ENCODE measurements around the gene FBXW8. TPM values are rescaled to one million over a fixed set of nuclear protein-coding genes. Genes with fewer than 3 reads are reported as not detected.

Gene FBXW8
- total and polyA plus RNA-seq, 2 experiments from 2014 or later: 17.0 to 20.6 TPM

DNA sequence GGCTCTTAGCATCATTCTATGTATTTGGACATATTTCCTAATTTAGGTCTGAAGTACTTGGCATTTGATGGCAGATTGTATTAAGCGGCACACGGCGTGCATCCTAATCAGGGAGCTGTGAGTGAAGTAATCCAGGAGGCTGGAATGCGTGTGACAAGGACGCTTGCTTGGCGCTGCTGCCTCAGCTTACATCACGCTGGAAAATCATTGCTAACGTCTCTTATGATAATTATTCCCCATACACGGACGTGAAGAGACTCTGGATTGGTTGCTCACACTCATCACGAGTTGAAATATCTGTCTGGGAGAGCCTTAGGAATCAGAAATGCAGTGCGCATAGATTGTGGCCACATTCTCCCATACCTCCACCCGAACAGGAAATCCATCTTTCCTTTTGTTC, 85.3 kb downstream of the FBXW8 start:
- Histone ChIP-seq H2AFZ (no peak overlapping the region), H4K20me1 (ENCODE audit: insufficient read depth, poor library complexity, severe bottlenecking) (no peaks in the 10 kb centered on the region), H3K9me2 (replicated peaks; ENCODE audit: insufficient read depth) (no peaks in the 10 kb centered on the region), H3K4me2 (no peak overlapping the region), H3K4me1 (ENCODE audit: insufficient read depth) (no peaks in the 10 kb centered on the region), H3K9me3 (ENCODE audit: low read depth) (no peaks in the 10 kb centered on the region), H3K4me3 (no peak overlapping the region), H3K27ac (no peak overlapping the region), H3K79me2 (peaks cover 3% of the 10 kb centered on the region), H3K27me3 (no peaks in the 10 kb centered on the region), H3K36me3 (replicated peaks; ENCODE audit: insufficient read depth, low read depth) (no peaks in the 10 kb centered on the region)
- TF ChIP-seq, protein P1, sequence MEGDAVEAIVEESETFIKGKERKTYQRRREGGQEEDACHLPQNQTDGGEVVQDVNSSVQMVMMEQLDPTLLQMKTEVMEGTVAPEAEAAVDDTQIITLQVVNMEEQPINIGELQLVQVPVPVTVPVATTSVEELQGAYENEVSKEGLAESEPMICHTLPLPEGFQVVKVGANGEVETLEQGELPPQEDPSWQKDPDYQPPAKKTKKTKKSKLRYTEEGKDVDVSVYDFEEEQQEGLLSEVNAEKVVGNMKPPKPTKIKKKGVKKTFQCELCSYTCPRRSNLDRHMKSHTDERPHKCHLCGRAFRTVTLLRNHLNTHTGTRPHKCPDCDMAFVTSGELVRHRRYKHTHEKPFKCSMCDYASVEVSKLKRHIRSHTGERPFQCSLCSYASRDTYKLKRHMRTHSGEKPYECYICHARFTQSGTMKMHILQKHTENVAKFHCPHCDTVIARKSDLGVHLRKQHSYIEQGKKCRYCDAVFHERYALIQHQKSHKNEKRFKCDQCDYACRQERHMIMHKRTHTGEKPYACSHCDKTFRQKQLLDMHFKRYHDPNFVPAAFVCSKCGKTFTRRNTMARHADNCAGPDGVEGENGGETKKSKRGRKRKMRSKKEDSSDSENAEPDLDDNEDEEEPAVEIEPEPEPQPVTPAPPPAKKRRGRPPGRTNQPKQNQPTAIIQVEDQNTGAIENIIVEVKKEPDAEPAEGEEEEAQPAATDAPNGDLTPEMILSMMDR (IDR thresholded peaks at IDR 0.05; ENCODE audit: poor library complexity): no peak
- TF ChIP-seq EZH2 (IDR thresholded peaks at IDR 0.05; ENCODE audit: borderline replicate concordance) (no peak), EZH2phosphoT487 (IDR thresholded peaks at IDR 0.05; ENCODE audit: low read depth, severe bottlenecking, unreplicated experiment) (no peak)
- 96% methylated on average over 13 of the region's 13 CpGs for WGBS (ENCODE audit: low lambda C conversion rate, missing lambda C conversion rate)
- no peak for DNase-seq (ENCODE audit: low spot score)

DNA sequence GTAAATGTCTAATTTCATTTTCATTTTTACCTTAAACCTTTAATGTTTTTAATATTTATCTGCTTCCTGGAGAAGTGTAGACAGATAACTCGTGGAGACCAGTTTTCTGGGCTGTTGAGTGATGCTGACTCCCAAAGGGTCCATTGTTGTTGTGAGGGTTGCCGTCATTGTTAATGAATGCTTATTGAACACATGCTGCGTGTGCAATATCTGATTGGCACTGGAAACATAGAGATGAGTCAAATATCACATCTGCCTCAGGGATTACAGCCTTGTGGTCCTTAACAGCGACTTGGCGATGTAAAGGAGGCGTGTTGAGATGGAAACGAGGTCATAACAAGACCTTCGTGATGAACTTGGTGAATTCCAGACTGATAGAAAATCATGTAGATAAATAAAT, 85.9 kb downstream of the FBXW8 start:
- TF ChIP-seq, protein P1 (IDR thresholded peaks at IDR 0.05; ENCODE audit: poor library complexity): no peak
- TF ChIP-seq EZH2phosphoT487 (IDR thresholded peaks at IDR 0.05; ENCODE audit: low read depth, severe bottlenecking, unreplicated experiment): no peak
- H3K9me2 ChIP-seq (replicated peaks; ENCODE audit: insufficient read depth): no peaks in the 10 kb centered on the region
- no peak overlapping the region for H3K27ac ChIP-seq
- 97% methylated on average over 8 of the region's 8 CpGs for WGBS (ENCODE audit: low lambda C conversion rate, missing lambda C conversion rate)
- no peak overlapping the region for H2AFZ ChIP-seq
- DNase-seq (ENCODE audit: low spot score): no peak
- H3K79me2 ChIP-seq: peaks cover 3% of the 10 kb centered on the region
- H3K27me3 ChIP-seq: no peaks in the 10 kb centered on the region
- H4K20me1 ChIP-seq (ENCODE audit: insufficient read depth, poor library complexity, severe bottlenecking): no peaks in the 10 kb centered on the region
- no peak overlapping the region for H3K4me2 ChIP-seq
- no peaks in the 10 kb centered on the region for H3K9me3 ChIP-seq (ENCODE audit: low read depth)
- H3K36me3 ChIP-seq (replicated peaks; ENCODE audit: insufficient read depth, low read depth): no peaks in the 10 kb centered on the region
- H3K4me3 ChIP-seq: no peak overlapping the region
- H3K4me1 ChIP-seq (ENCODE audit: insufficient read depth): no peaks in the 10 kb centered on the region

DNA sequence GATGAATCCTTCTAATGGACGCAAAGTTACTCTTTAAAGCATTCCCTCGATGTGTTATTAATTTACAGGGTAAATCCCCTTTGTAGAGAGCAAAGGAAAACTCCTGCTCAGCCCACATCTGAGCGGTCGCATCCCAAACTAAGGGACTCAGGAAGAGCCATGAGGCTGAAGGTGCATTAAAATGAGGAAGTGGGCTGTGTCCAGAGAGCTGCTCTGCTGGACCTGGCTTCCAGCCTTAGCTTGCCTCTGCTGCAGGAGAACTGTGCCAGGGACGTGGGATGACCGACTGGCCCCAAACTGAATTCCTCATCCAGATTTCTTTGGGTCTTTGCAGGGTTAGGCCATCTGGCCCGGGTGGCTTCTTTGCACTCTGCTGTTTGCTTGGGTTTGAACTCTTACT, 88.3 kb downstream of the FBXW8 start:
- no peaks in the 10 kb centered on the region for H3K4me1 ChIP-seq (ENCODE audit: insufficient read depth)
- H3K36me3 ChIP-seq (replicated peaks; ENCODE audit: insufficient read depth, low read depth): no peaks in the 10 kb centered on the region
- H3K27me3 ChIP-seq: no peaks in the 10 kb centered on the region
- 97% methylated on average over 7 of the region's 7 CpGs for WGBS (ENCODE audit: low lambda C conversion rate, missing lambda C conversion rate)
- no peak overlapping the region for H3K4me3 ChIP-seq
- no peaks in the 10 kb centered on the region for H3K9me2 ChIP-seq (replicated peaks; ENCODE audit: insufficient read depth)
- H2AFZ ChIP-seq: no peak overlapping the region
- peaks cover 3% of the 10 kb centered on the region for H3K79me2 ChIP-seq
- H3K4me2 ChIP-seq: no peak overlapping the region
- no peaks in the 10 kb centered on the region for H4K20me1 ChIP-seq (ENCODE audit: insufficient read depth, poor library complexity, severe bottlenecking)
- TF ChIP-seq EZH2 (IDR thresholded peaks at IDR 0.05; ENCODE audit: borderline replicate concordance) (no peak), EZH2phosphoT487 (IDR thresholded peaks at IDR 0.05; ENCODE audit: low read depth, severe bottlenecking, unreplicated experiment) (no peak)
- TF ChIP-seq, protein P1 (IDR thresholded peaks at IDR 0.05; ENCODE audit: poor library complexity): no peak
- no peaks in the 10 kb centered on the region for H3K9me3 ChIP-seq (ENCODE audit: low read depth)
- DNase-seq (ENCODE audit: low spot score): no peak
- H3K27ac ChIP-seq: no peak overlapping the region

DNA sequence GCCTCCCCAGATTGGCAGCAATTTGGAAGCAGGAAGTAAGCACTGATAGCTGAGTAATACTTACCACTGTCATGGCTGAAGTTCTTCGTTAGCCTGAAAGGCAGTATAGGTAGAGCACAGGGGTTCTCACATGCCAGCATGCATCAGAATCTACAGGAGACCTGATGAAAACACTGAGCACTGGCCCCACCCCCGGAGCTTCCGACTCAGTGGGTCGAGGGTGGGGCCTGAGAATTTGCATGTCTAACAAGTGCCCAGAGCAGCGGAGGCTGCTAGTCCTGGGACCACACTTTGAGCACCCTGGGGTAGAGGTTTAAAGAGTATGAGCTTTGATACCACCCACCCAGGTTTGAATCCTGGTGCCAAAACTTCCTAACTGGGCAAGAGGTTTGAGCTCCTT, 89.6 kb downstream of the FBXW8 start:
- no peak overlapping the region for H3K27ac ChIP-seq
- H3K9me2 ChIP-seq (replicated peaks; ENCODE audit: insufficient read depth): no peaks in the 10 kb centered on the region
- H3K4me2 ChIP-seq: no peak overlapping the region
- no peaks in the 10 kb centered on the region for H3K9me3 ChIP-seq (ENCODE audit: low read depth)
- H3K36me3 ChIP-seq (replicated peaks; ENCODE audit: insufficient read depth, low read depth): no peaks in the 10 kb centered on the region
- no peaks in the 10 kb centered on the region for H3K27me3 ChIP-seq
- H3K79me2 ChIP-seq: no peaks in the 10 kb centered on the region
- no peaks in the 10 kb centered on the region for H4K20me1 ChIP-seq (ENCODE audit: insufficient read depth, poor library complexity, severe bottlenecking)
- H3K4me1 ChIP-seq (ENCODE audit: insufficient read depth): no peaks in the 10 kb centered on the region
- DNase-seq (ENCODE audit: low spot score): no peak
- TF ChIP-seq EZH2 (IDR thresholded peaks at IDR 0.05; ENCODE audit: borderline replicate concordance) (no peak), EZH2phosphoT487 (IDR thresholded peaks at IDR 0.05; ENCODE audit: low read depth, severe bottlenecking, unreplicated experiment) (no peak)
- TF ChIP-seq, protein P1 (IDR thresholded peaks at IDR 0.05; ENCODE audit: poor library complexity): no peak
- H3K4me3 ChIP-seq: no peak overlapping the region
- no peak overlapping the region for H2AFZ ChIP-seq
- 54% methylated on average over 5 of the region's 5 CpGs for WGBS (ENCODE audit: low lambda C conversion rate, missing lambda C conversion rate)
